Measurements from ENCODE around the gene DPYSL5. TPM values are rescaled to one million over a fixed set of nuclear protein-coding genes. Genes with fewer than 3 reads are reported as not detected.

Gene DPYSL5
- total RNA-seq, 1 donor from 2014 or later, result not detected

DNA sequence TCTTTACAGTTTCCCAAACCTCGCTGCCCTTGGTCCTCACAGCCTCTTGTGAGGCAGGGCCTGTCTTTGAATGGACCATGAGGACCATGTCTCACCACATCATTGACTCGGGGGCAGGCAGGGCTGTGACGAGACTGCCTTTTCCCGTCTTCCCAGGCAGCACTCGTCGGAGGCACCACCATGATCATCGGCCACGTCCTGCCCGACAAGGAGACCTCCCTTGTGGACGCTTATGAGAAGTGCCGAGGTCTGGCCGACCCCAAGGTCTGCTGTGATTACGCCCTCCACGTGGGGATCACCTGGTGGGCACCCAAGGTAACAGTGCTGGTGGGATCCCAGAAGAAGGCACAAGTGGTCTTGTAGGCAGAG is 76.8 kb downstream of the DPYSL5 start:
- DNase-seq (ENCODE audit: extremely low read depth, low read depth, low spot score), result no peak

DNA sequence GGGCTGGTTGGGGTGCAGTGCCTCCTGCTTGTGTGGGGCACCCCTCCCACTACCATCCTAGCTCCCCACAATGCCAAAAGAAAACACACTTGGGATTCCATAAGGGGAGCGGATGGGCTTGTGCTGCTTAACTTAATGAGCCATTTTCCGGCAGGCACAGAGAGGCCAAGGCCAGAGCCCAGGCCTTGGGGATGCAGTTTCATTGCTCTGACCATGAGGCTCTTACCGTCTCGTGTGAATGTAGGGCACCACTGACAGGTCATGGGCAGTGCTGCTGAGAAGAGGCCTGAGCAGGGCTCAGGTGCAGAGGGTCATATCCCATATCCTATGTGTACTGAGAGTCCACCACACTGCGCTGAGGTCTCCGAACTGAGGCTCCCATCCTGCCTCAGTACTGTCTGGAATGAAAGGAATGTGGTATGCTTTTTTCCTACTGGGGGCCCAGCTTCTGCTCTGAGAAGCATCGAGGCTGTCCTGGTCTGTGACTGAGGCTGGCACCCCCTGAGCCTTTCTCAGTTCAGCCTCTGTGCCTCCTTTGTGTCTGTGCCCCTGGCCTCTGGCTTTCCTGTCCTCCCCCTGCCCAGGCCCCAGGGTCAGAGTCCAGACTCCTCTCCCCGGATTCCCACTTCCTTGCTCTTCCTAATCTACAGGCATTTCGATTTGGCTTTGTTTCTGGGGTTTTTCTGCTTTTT is 77.3 kb downstream of the DPYSL5 start:
- no peak for DNase-seq (ENCODE audit: extremely low read depth, low read depth, low spot score)

GRCh38 chr2:26927221-26927620 is 79.3 kb downstream of the DPYSL5 start:
- no peak for DNase-seq (ENCODE audit: extremely low read depth, low read depth, low spot score)

- no peak for DNase-seq (ENCODE audit: extremely low read depth, low read depth, low spot score)
These were observed 85.0 kb downstream of the DPYSL5 start for GRCh38 chr2:26932974-26933373.

- DNase-seq (ENCODE audit: extremely low read depth, low read depth, low spot score), result no peak
These were observed 85.8 kb downstream of the DPYSL5 start for GRCh38 chr2:26933431-26934334.

- DNase-seq (ENCODE audit: extremely low read depth, low read depth, low spot score), result no peak
These were observed 86.4 kb downstream of the DPYSL5 start for GRCh38 chr2:26934335-26934724.

- no peak for DNase-seq (ENCODE audit: extremely low read depth, low read depth, low spot score)
These were observed 87.1 kb downstream of the DPYSL5 start for GRCh38 chr2:26934985-26935384.

DNA sequence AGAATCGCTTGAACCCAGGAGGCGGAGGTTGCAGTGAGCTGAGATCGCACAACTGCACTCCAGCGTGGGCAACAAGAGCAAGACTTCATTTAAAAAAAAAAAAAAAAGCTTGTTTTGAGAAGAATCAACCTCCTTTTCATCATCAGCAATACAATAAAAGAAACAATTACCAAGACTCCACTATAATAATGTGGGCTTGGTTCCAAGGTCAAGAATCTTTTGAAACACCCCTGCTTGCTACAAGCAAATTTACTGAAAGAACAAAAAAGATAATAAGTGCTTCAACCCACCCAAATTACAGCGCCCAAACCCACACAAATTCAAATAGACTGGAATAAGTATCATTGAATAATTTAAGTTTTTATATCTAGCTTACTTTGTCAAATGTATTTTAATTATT is 88.9 kb downstream of the DPYSL5 start:
- DNase-seq (ENCODE audit: extremely low read depth, low read depth, low spot score), result no peak

GRCh38 chr2:26938399-26939118 is 90.6 kb downstream of the DPYSL5 start:
- no peak for DNase-seq (ENCODE audit: extremely low read depth, low read depth, low spot score)

GRCh38 chr2:26940001-26940400 is 92.1 kb downstream of the DPYSL5 start:
- no peak for DNase-seq (ENCODE audit: extremely low read depth, low read depth, low spot score)

- no peak for DNase-seq (ENCODE audit: extremely low read depth, low read depth, low spot score)
These were observed 93.6 kb downstream of the DPYSL5 start for GRCh38 chr2:26941486-26941885.

DNA sequence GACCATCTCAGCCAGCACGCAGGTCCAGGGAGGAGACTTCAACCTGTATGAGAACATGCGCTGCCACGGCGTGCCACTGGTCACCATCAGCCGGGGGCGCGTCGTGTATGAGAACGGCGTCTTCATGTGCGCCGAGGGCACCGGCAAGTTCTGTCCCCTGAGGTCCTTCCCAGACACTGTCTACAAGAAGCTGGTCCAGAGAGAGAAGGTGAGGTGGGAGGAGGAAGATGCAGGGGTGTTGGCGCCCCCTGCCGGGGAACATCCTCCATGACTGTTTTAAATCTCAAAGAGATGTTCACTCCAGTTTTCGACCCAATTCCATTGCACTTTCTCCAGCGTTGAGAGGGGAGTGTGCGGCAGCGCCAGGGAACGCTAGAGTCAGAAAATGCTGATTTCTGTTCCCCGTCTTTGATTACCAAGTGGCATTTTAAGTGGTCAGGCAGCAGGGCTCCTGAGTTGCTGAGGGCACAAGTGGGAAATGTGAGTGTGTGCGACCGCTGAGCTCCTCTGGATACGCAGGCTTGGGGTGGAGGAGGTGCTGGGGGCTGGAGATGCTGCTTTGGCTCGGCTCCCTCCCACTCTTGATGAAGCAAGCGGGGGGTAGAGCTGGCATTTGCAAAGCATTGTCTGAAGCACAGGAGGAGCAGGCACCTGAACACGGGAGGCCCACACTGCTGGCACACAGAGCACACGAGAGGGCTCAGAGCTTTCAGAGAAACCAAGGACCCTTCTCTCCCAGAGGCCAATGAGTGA is 94.8 kb downstream of the DPYSL5 start:
- peak; percentile 9 for DNase-seq (ENCODE audit: extremely low read depth, low read depth, low spot score)

DNA sequence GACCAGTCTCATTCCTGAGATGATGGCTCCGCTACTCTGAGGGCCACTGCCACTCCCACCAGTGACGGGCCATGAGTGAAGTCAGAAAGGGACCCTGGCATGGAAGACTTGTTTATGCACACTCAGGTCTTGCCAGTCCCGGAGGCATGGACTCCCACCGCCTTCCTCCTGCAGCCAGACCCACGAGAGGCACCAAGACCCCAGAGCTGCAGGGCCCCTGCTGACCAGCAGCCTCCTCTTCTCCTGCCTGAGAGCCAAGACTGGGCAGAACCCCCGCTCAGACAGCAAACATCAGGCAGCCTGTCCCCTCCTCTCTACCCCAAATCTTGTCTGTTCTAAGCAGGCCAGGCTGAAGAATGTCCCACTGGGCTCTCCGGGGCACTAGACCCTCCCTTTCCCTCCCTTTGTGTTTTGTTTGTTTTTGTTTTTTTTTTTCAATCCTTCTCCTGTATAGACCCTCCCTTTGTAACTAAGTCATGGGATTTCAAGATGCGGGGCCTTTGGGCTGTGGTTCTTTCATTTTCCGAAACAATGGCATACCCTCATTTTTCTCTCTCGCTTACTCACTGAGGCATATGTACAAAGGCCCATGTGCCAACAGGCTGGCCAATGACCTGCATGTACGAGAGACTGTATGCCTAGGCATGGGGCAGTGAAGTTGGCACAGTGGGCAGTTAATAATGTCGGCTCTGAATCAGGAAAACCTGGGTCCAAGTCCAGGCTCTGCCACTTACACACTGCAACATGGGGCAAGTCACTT is 98.2 kb downstream of the DPYSL5 start:
- no peak for DNase-seq (ENCODE audit: extremely low read depth, low read depth, low spot score)

DNA sequence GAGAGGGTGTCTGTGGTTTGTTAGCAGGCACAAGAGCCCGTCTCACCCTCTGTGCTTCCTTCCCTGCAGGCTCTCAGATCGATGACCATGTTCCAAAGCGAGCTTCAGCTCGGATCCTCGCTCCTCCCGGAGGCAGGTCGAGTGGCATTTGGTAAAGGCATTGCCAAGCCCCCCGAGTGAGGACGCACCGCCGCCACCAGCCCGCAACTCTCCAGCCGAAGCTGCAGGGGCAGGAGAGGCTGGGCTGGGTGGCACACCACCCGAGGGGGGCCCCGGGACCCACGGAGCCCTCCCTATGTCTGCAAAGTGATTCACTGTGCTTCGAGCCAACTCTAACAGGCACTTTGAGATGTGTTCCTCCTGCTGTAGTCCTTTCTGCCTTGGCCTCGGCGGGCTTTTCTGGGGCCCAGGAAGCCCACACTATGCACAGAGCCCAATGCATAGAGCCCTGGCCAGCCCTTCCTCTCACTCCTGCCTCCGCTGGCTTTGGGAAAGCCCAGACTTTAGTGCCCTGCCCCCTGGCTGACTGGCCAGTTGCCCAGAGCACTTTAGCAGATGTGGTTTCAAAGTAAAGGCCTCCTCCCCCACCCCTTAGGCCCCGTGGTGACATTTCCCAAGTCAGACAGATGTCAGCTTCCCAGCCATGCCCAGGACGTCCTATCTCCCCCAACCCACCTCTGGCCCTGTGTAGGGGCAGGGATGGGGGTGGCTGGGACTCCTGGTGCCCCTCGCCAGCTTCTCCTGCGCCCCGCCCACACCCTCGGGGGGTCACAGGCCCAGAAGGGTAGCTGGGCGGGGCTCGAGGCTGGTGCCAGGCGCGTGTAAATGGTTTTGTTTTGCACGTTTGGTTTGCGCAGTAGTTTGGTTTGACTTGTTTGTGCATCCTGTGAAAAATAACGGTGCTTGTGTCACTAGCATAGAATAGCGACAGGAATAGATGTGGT is 99.2 kb downstream of the DPYSL5 start:
- DNase-seq (ENCODE audit: extremely low read depth, low read depth, low spot score), result no peak

DNA sequence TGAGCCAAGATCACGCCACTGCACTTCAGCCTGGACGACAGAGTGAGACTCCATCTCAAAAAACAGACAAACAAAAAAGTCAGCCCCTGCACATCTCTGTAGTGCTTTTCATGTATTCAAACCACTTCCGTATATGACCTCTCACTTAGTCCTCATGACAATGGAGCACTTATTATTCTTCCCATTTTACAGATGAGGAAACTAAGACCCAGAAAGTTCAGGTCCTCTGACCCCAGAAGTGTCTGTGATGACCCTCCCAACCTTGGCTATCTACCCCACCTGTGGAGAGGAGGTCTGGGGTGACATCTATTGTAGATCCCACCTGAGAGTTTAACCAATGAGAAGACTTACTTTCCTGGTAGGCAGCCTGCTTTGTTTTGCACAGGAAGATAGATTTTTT is 100.9 kb downstream of the DPYSL5 start:
- no peak for DNase-seq (ENCODE audit: extremely low read depth, low read depth, low spot score)

DNA sequence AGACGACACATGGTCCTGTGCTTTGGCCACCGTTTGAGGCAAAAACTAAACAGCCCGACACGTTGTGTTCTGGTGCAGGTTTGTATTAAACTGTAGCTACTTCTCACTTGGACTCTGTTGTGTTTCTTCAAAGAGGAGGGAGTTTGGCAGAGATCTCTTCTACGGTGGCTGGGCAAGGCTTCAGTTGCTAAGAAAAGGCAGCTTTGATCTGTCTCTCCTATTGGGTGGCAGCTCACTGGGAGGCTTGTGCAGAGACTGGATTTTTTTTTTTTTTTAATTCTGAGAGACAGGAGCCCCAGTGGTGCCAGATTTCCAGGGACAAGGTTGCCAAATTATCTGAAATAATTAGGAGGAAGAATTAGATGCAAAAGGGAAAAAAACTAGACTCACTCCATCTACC is 102.3 kb downstream of the DPYSL5 start:
- no peak for DNase-seq (ENCODE audit: extremely low read depth, low read depth, low spot score)

DNA sequence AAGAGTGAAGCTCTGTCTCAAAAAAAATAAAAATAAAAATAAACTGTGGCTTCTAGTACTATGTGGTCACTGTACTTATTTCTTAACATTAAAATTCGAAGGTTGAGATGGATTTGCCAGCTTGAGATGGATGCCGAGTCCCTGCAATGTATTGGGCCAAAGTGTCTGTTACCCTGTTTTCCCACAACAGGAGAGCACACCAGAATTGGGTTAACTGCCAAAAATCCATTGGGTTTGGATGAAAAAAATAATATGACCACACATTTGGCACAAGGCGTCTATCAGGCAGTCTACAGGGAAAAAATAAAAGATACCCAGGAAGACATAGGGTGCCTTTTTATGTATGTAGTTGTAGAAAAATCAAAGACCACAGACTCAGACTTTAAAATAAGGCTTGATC is 103.3 kb downstream of the DPYSL5 start:
- no peak for DNase-seq (ENCODE audit: extremely low read depth, low read depth, low spot score)

GRCh38 chr2:26952374-26952773 is 104.4 kb downstream of the DPYSL5 start:
- no peak for DNase-seq (ENCODE audit: extremely low read depth, low read depth, low spot score)

DNA sequence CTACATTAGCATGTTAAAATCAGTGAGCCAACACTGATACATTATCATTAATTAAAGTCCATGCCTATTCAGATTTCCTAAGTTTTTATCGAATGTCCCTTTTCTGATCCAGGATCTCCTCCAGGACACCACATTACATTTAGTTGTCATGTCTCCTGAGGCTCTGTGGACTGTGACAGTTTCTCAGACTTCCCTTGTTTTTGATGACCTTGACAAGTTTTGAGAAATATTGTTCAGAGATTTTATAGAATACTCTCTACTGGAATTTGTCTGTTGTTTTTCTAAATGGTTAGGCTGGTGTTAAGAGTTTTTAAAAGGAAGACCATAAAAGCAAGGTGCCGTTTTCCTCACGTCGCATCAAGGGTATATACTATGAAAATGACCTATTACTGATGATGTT is 106.2 kb downstream of the DPYSL5 start:
- DNase-seq (ENCODE audit: extremely low read depth, low read depth, low spot score), result no peak

Measured in glomerular endothelial cell (primary cell).